H1 (cell line): ENCODE data around the gene SLC66A3. TPM values are rescaled to one million over a fixed set of nuclear protein-coding genes. Genes with fewer than 3 reads are reported as not detected.

Source experiments
- CTCF ChIA-PET: fragments of 300-600 bp; sonication (Branson Sonifier 250); formaldehyde crosslinking; loops from one replicate; lab custom pipeline; 2021; ENCODE audit not compliant: partially characterized antibody; lab: Charles Lee
- POLR2A ChIA-PET: fragments of 300-600 bp; sonication (Branson Sonifier 250); formaldehyde crosslinking; loops from one replicate; lab custom pipeline; 2021; ENCODE audit warnings: inconsistent platforms; ENCODE audit not compliant: partially characterized antibody; lab: Charles Lee
- DNase-seq, 2 experiments: peaks; one replicate each; pipeline versions ENCODE4 v3.0.0 to v3.0.0-alpha.2; 2010 to 2022; ENCODE audit warnings: low spot score in 2 of 2, low read depth in 1 of 2, mixed read lengths in 1 of 2
- FAIRE-seq: peaks from 2 replicates; lab custom pipeline; 2011; peaks lifted over from hg19 to GRCh38; lab: Jason Lieb, UNC
- H2AFZ ChIP-seq: 2 replicates; pipeline ENCODE4 v1.8.1; 2012; ENCODE audit warnings: low read length, inconsistent platforms
- H2AK5ac ChIP-seq: 2 replicates; pipeline ENCODE4 v1.6.1; 2013; ENCODE audit warnings: low read depth, low read length
- H2BK120ac ChIP-seq: replicated peaks from 2 replicates; pipeline ENCODE3; 2013; ENCODE audit warnings: low read depth, low read length, inconsistent platforms
- H2BK12ac ChIP-seq: 2 replicates; pipeline ENCODE4 v1.6.1; 2013; ENCODE audit warnings: low read depth, low read length
- H2BK15ac ChIP-seq: 2 replicates; pipeline ENCODE4 v1.6.1; 2013; ENCODE audit warnings: low read length
- H2BK20ac ChIP-seq: 2 replicates; pipeline ENCODE4 v1.6.1; 2013; ENCODE audit warnings: low read length
- H2BK5ac ChIP-seq: 2 replicates; pipeline ENCODE4 v1.6.1; 2013; ENCODE audit warnings: low read depth, low read length
- H3K14ac ChIP-seq: 2 replicates; pipeline ENCODE4 v1.6.1; 2013; ENCODE audit warnings: inconsistent platforms; ENCODE audit not compliant: insufficient read length
- H3K18ac ChIP-seq: 2 replicates; pipeline ENCODE4 v1.6.1; 2013; ENCODE audit warnings: low read length; ENCODE audit errors: extremely low read depth
- H3K23ac ChIP-seq: 2 replicates; pipeline ENCODE4 v1.6.1; 2013; ENCODE audit warnings: inconsistent platforms; ENCODE audit not compliant: insufficient read length
- H3K23me2 ChIP-seq: 2 replicates; pipeline ENCODE4 v1.6.1; 2013; ENCODE audit warnings: low read depth, low read length
- H3K27ac ChIP-seq: 2 replicates; pipeline ENCODE4 v1.6.1; 2011; ENCODE audit warnings: low read depth, low read length, inconsistent platforms
- H3K27me3 ChIP-seq, 4 experiments: replicated peaks in 1 of 4; 1 replicate in 1 of 4; 2 replicates in 3 of 4; pipeline versions ENCODE4 v1.6.1 to v1.8.1; 2011 to 2013; ENCODE audit warnings: low read length in 3 of 4, mild to moderate bottlenecking in 3 of 4, inconsistent platforms in 2 of 4, mixed read lengths in 2 of 4, moderate library complexity in 1 of 4; ENCODE audit not compliant: control insufficient read depth in 3 of 4, insufficient read depth in 3 of 4; ENCODE audit errors: extremely low read depth in 1 of 4
- H3K36me3 ChIP-seq, 4 experiments: 2 replicates each; pipeline versions ENCODE4 v1.6.1 to v1.8.1; 2011 to 2013; ENCODE audit warnings: mild to moderate bottlenecking in 4 of 4, low read length in 3 of 4, moderate library complexity in 2 of 4, control low read depth in 1 of 4, inconsistent platforms in 1 of 4; ENCODE audit not compliant: insufficient read depth in 4 of 4, control insufficient read depth in 2 of 4
- H3K4ac ChIP-seq: replicated peaks from 2 replicates; pipeline ENCODE3; 2013; ENCODE audit warnings: low read length, low read depth, mixed read lengths, inconsistent platforms; ENCODE audit not compliant: insufficient read length
- H3K4me1 ChIP-seq, 4 experiments: replicated peaks in 1 of 4; 1 replicate in 1 of 4; 2 replicates in 3 of 4; pipeline versions ENCODE4 v1.6.1 to v1.8.1; 2011 to 2013; ENCODE audit warnings: low read length in 3 of 4, inconsistent platforms in 2 of 4, mixed read lengths in 1 of 4; ENCODE audit not compliant: insufficient read depth in 4 of 4, control insufficient read depth in 3 of 4
- H3K4me2 ChIP-seq, 2 experiments: 2 replicates each; pipeline versions ENCODE4 v1.6.1 to v1.8.1; 2011 to 2013; ENCODE audit warnings: low read depth in 2 of 2, low read length in 2 of 2, control low read depth in 1 of 2, inconsistent platforms in 1 of 2, mild to moderate bottlenecking in 1 of 2; ENCODE audit not compliant: insufficient read depth in 1 of 2
- H3K4me3 ChIP-seq, 4 experiments: fragments of 200-600, 300-600 bp in 1 of 4; sonication (generic), shearing (Covaris generic), sonication (Bioruptor Twin) in 1 of 4; 2 replicates each; pipeline versions ENCODE4 v1.5.1 to v1.8.1; 2011 to 2016; ENCODE audit warnings: low read length in 4 of 4, low read depth in 3 of 4, control low read depth in 2 of 4, inconsistent platforms in 2 of 4, mild to moderate bottlenecking in 2 of 4, mixed read lengths in 1 of 4, moderate library complexity in 1 of 4; ENCODE audit not compliant: insufficient read depth in 2 of 4; ENCODE audit errors: extremely low read depth in 1 of 4
- H3K56ac ChIP-seq: replicated peaks from 2 replicates; pipeline ENCODE3; 2013; ENCODE audit warnings: low read depth, mild to moderate bottlenecking, mixed read lengths, low read length, inconsistent platforms; ENCODE audit not compliant: insufficient read length
- H3K79me1 ChIP-seq: 2 replicates; pipeline ENCODE4 v1.6.1; 2013; ENCODE audit warnings: low read depth, low read length, control low read depth
- H3K79me2 ChIP-seq, 2 experiments: 2 replicates each; pipeline versions ENCODE4 v1.6.1 to v1.8.1; 2012 to 2013; ENCODE audit warnings: low read length in 2 of 2, mild to moderate bottlenecking in 2 of 2, inconsistent platforms in 1 of 2; ENCODE audit not compliant: insufficient read depth in 2 of 2, control insufficient read depth in 1 of 2
- H3K9ac ChIP-seq, 4 experiments: replicated peaks in 1 of 4; 1 replicate in 1 of 4; 2 replicates in 3 of 4; pipeline versions ENCODE4 v1.6.1 to v1.8.1; 2011 to 2013; ENCODE audit warnings: low read depth in 3 of 4, low read length in 3 of 4, control low read depth in 2 of 4, mild to moderate bottlenecking in 2 of 4, moderate library complexity in 2 of 4, inconsistent platforms in 1 of 4; ENCODE audit errors: extremely low read depth in 1 of 4
- H3K9me3 ChIP-seq, 2 experiments: 2 replicates each; pipeline versions ENCODE4 v1.6.1 to v1.8.1; 2012 to 2013; ENCODE audit warnings: mild to moderate bottlenecking in 2 of 2, moderate library complexity in 2 of 2, control low read depth in 1 of 2, inconsistent platforms in 1 of 2, low read depth in 1 of 2, low read length in 1 of 2, mixed read lengths in 1 of 2; ENCODE audit not compliant: insufficient read depth in 2 of 2
- H4K20me1 ChIP-seq, 2 experiments: replicated peaks in 1 of 2; 2 replicates each; pipeline versions ENCODE3 to v1.8.1; 2011 to 2013; ENCODE audit warnings: inconsistent platforms in 2 of 2, low read length in 2 of 2, mild to moderate bottlenecking in 1 of 2; ENCODE audit not compliant: insufficient read depth in 2 of 2, control insufficient read depth in 1 of 2
- H4K5ac ChIP-seq: 2 replicates; pipeline ENCODE4 v1.6.1; 2013; ENCODE audit warnings: low read length, low read depth, mixed read lengths, inconsistent platforms; ENCODE audit not compliant: insufficient read length
- H4K8ac ChIP-seq: 2 replicates; pipeline ENCODE4 v1.8.0; 2013; ENCODE audit warnings: mild to moderate bottlenecking, moderate library complexity, low read length, inconsistent platforms; ENCODE audit not compliant: insufficient read depth; ENCODE audit errors: extremely low read depth
- H4K91ac ChIP-seq: replicated peaks from 2 replicates; pipeline ENCODE3; 2013; ENCODE audit warnings: low read length, mixed read lengths, inconsistent platforms; ENCODE audit not compliant: insufficient read length
- CEBPB ChIP-seq: IDR thresholded peaks from 2 replicates; pipeline ENCODE4 v1.6.1; 2012; ENCODE audit warnings: low read depth, low read length
- CTBP2 ChIP-seq: IDR thresholded peaks from 2 replicates; pipeline ENCODE4 v1.7.0; 2011; ENCODE audit warnings: borderline replicate concordance, mild to moderate bottlenecking, moderate library complexity, mixed read lengths, low read length; ENCODE audit not compliant: insufficient read depth, insufficient read length
- POU5F1 ChIP-seq: IDR thresholded peaks from 2 replicates; pipeline ENCODE4 v1.6.1; 2011; ENCODE audit warnings: low read depth, mild to moderate bottlenecking, low read length, moderate library complexity
- SIN3A ChIP-seq, 2 experiments: IDR thresholded peaks in 1 of 2; conservative IDR thresholded peaks in 1 of 2; 2 replicates each; pipeline ENCODE4 v1.6.1; 2011 to 2012; ENCODE audit warnings: low read length in 2 of 2, improper control_type of control experiment in 1 of 2, low read depth in 1 of 2, mild to moderate bottlenecking in 1 of 2
- SIRT6 ChIP-seq: IDR thresholded peaks from one replicate; pipeline ENCODE4 v1.7.1; 2012; ENCODE audit warnings: low read length, inconsistent platforms
- SP1 ChIP-seq: IDR thresholded peaks from 2 replicates; pipeline ENCODE4 v1.6.1; 2011; ENCODE audit warnings: low read depth, low read length
- TAF1 ChIP-seq: IDR thresholded peaks from 2 replicates; pipeline ENCODE4 v1.6.1; 2011; ENCODE audit warnings: mild to moderate bottlenecking, low read depth, low read length
- TEAD4 ChIP-seq: IDR thresholded peaks from 2 replicates; pipeline ENCODE4 v1.6.1; 2012; ENCODE audit warnings: low read depth, low read length, inconsistent platforms, mixed read lengths
- WGBS, 2 experiments: shearing (Covaris generic) in 1 of 2; methylation state at CpG; one replicate each; pipeline versions ENCODE4 v1.1.6 to v1.1.7; 2013 to 2015; ENCODE audit warnings: low lambda C conversion rate in 2 of 2, mixed read lengths in 2 of 2, inconsistent platforms in 1 of 2, low coverage in 1 of 2, missing lambda C conversion rate in 1 of 2; ENCODE audit not compliant: insufficient replicate concordance in 2 of 2, insufficient coverage in 1 of 2, insufficient read length in 1 of 2; ENCODE audit errors: extremely low coverage in 1 of 2, missing lambda C conversion rate in 1 of 2; 5-methylcytosine and 5-hydroxymethylcytosine counted together
- polyA plus RNA-seq, 7 experiments: library from polyadenylated mRNA; depleted of rRNA in 3 of 7; stranded (reverse) in 5 of 7; unstranded in 2 of 7; fragments of >200 nt in 5 of 7; fragments of 200-250 nt in 2 of 7; gene quantifications; 1 replicate in 5 of 7; 2 replicates in 1 of 7; 4 replicates in 1 of 7; pipeline versions ENCODE4 v1.2.1 to v1.2.3, GENCODE V29; 2011 to 2013; ENCODE audit warnings: missing spikeins in 2 of 7, mixed read lengths in 2 of 7
- total RNA-seq: library from RNA; stranded (reverse); fragmentation: NEBNext Ultra II Directional; extraction: Animal tissue kit (Norgen Biotek cat#: 25700); gene quantifications from 2 replicates; pipeline ENCODE4 v1.2.1, GENCODE V29; 2021
- TF ChIP-seq, protein P1 (sequence below), 3 experiments: IDR thresholded peaks; 1 replicate in 2 of 3; 2 replicates in 1 of 3; pipeline versions ENCODE4 v1.5.1 to v1.6.1; 2011; ENCODE audit warnings: low read length in 3 of 3, mild to moderate bottlenecking in 3 of 3, inconsistent platforms in 2 of 3, low read depth in 1 of 3, moderate library complexity in 1 of 3; ENCODE audit not compliant: insufficient read depth in 1 of 3; ENCODE audit errors: control extremely low read depth in 1 of 3
- TF ChIP-seq, protein P2 (sequence below): IDR thresholded peaks from 2 replicates; pipeline ENCODE4 v1.6.1; 2012; ENCODE audit warnings: inconsistent platforms

SLC66A3 gene
- total and polyA plus RNA-seq, 2 of the 8 experiments (the other 6 are each of a cell fraction or from before 2014, with no cell fraction given) = 8.7 to 27.8 TPM

DNA sequence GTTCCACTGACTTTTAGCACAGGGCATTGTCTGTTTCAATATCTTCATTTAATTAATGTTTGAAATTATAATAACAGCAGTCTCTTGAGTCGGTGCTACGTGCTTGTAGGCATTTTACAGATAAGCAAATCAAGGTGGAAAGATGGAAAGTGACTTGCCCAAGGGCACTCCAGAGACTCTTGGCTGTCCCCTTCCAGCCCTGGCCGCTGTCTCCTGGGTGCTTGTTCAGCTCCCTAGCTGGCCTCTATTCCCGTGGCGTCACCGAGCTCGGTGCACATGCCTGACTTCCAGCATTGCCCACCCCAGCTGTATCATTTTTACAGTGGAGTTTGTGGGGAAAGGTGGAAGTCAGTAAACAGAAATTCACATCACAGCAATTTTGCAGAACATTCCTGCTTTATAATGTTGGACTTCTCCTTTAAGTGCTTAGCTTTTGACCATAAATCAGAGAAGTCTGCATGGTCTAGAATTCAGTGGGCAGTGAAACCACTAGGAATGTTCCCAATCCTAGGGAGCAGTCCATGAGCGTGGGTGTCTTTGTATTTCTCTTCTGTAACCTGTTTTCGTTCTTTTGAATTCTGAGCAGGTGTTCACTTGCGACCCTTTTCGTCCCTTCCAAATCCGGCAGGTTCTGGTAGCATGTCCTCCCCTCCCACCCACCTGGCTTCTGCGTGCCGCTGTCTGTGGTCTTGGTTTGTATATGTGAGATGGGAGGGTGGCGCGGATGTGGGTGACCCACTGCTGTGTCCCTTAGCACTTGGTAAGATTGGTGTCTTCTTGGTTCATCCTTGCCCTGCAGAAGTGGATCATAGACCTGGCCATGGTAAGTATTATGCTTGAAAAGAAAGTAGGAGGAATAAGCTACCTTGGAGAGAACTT lies 8.4 kb downstream of the SLC66A3 start:
- H3K9ac ChIP-seq = no peak overlapping the region
- no peaks in the 10 kb centered on the region for H3K23me2 ChIP-seq
- H3K4me2 ChIP-seq = no peak overlapping the region
- H4K20me1 ChIP-seq = no peaks in the 10 kb centered on the region
- no peak overlapping the region for H4K8ac ChIP-seq
- no peak overlapping the region for H3K14ac ChIP-seq
- no peaks in the 10 kb centered on the region for H3K79me2 ChIP-seq
- H3K18ac ChIP-seq = no peak overlapping the region
- no peak overlapping the region for H3K23ac ChIP-seq
- CTCF ChIA-PET = interaction anchor here (0.6 to 3.1 kb wide), 7 partner anchors 9 to 320 kb away, joined by 3 to 29 read pairs (median 3); a partner anchor contains a TSS
- H2BK5ac ChIP-seq = no peak overlapping the region
- H3K36me3 ChIP-seq = no peaks in the 10 kb centered on the region
- H2AK5ac ChIP-seq = no peak overlapping the region
- WGBS, 2 experiments = 90% methylated on average over 16 of the region's 16 CpGs; no CpG with 5 or more reads in 1 of the 2 experiments
- no peak overlapping the region for H2BK15ac ChIP-seq
- FAIRE-seq = no peak
- H3K9me3 ChIP-seq = no peaks in the 10 kb centered on the region
- DNase-seq = no peak
- H2AFZ ChIP-seq = no peak overlapping the region
- H3K4me3 ChIP-seq = no peak overlapping the region
- no peaks in the 10 kb centered on the region for H3K27me3 ChIP-seq
- no peak overlapping the region for H3K4ac ChIP-seq
- POLR2A ChIA-PET = no interaction called here
- no peak overlapping the region for H2BK120ac ChIP-seq
- no peaks in the 10 kb centered on the region for H3K79me1 ChIP-seq
- H2BK20ac ChIP-seq = no peak overlapping the region
- H3K27ac ChIP-seq = no peak overlapping the region
- H4K91ac ChIP-seq = no peak overlapping the region
- H2BK12ac ChIP-seq = no peak overlapping the region
- H3K56ac ChIP-seq = no peak overlapping the region
- no peak overlapping the region for H4K5ac ChIP-seq
- H3K4me1 ChIP-seq = no peaks in the 10 kb centered on the region
- TF ChIP-seq CTBP2 (no peak), CEBPB (no peak), POU5F1 (no peak), SP1 (no peak), SIN3A (conservative IDR thresholded peaks at IDR 0.05 in 1 of 2, IDR thresholded peaks at IDR 0.05 in 1 of 2; ENCODE audit: low read depth in 1 of 2, low read length in 2 of 2) (no peak), SIRT6 (no peak), TAF1 (no peak), TEAD4 (no peak)
- TF ChIP-seq, protein P1, sequence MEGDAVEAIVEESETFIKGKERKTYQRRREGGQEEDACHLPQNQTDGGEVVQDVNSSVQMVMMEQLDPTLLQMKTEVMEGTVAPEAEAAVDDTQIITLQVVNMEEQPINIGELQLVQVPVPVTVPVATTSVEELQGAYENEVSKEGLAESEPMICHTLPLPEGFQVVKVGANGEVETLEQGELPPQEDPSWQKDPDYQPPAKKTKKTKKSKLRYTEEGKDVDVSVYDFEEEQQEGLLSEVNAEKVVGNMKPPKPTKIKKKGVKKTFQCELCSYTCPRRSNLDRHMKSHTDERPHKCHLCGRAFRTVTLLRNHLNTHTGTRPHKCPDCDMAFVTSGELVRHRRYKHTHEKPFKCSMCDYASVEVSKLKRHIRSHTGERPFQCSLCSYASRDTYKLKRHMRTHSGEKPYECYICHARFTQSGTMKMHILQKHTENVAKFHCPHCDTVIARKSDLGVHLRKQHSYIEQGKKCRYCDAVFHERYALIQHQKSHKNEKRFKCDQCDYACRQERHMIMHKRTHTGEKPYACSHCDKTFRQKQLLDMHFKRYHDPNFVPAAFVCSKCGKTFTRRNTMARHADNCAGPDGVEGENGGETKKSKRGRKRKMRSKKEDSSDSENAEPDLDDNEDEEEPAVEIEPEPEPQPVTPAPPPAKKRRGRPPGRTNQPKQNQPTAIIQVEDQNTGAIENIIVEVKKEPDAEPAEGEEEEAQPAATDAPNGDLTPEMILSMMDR (IDR thresholded peaks at IDR 0.05; ENCODE audit: control extremely low read depth in 1 of 3, insufficient read depth in 1 of 3, low read depth in 1 of 3, low read length in 3 of 3) = no peak
- TF ChIP-seq, protein P2, sequence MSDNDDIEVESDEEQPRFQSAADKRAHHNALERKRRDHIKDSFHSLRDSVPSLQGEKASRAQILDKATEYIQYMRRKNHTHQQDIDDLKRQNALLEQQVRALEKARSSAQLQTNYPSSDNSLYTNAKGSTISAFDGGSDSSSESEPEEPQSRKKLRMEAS = no peak
